Kidney (tissue), 14 donors: ENCODE measurements around the gene PADI3. TPM values are rescaled to one million over a fixed set of nuclear protein-coding genes. Genes with fewer than 3 reads are reported as not detected.

ENCODE experiments used
- DNase-seq, 5 donors: peaks; one replicate each; pipeline ENCODE4 v3.0.0-alpha.2; 2013 to 2020
- FAIRE-seq: peaks from 2 replicates; lab custom pipeline; 2012; peaks lifted over from hg19 to GRCh38; lab: Jason Lieb, UNC
- H3K27ac ChIP-seq, 2 donors: one replicate each; pipeline ENCODE4 v1.7.0; 2013; ENCODE audit warnings: low read depth in 2 of 2, low read length in 2 of 2, inconsistent platforms in 1 of 2
- H3K27me3 ChIP-seq: one replicate; pipeline ENCODE4 v1.7.1; 2013; ENCODE audit warnings: low read length, inconsistent platforms; ENCODE audit not compliant: control insufficient read depth, insufficient read depth
- H3K36me3 ChIP-seq, 3 donors: one replicate each; pipeline versions ENCODE4 v1.7.0 to v1.7.1; 2013; ENCODE audit warnings: low read length in 3 of 3, control low read depth in 1 of 3, inconsistent platforms in 1 of 3; ENCODE audit not compliant: insufficient read depth in 3 of 3, control insufficient read depth in 2 of 3
- H3K4me1 ChIP-seq, 3 donors: one replicate each; pipeline versions ENCODE4 v1.7.0 to v1.7.1; 2013; ENCODE audit warnings: low read length in 3 of 3, inconsistent platforms in 1 of 3, low read depth in 1 of 3; ENCODE audit not compliant: control insufficient read depth in 2 of 3, insufficient read depth in 2 of 3
- H3K4me3 ChIP-seq, 3 donors: one replicate each; pipeline versions ENCODE4 v1.7.0 to v1.8.1; 2013; ENCODE audit warnings: low read length in 3 of 3, control low read depth in 1 of 3, inconsistent platforms in 1 of 3
- H3K9ac ChIP-seq, 3 donors: one replicate each; pipeline versions ENCODE4 v1.7.0 to v1.7.1; 2013; ENCODE audit warnings: low read length in 3 of 3, control low read depth in 1 of 3, inconsistent platforms in 1 of 3
- H3K9me3 ChIP-seq, 3 donors: one replicate each; pipeline versions ENCODE4 v1.7.0 to v1.7.1; 2013; ENCODE audit warnings: low read length in 3 of 3, control low read depth in 1 of 3, inconsistent platforms in 1 of 3; ENCODE audit not compliant: control insufficient read depth in 2 of 3, insufficient read depth in 1 of 3
- CTCF ChIP-seq: IDR thresholded peaks from 3 replicates; pipeline ENCODE4 v1.5.1; 2012; ENCODE audit warnings: mild to moderate bottlenecking, moderate library complexity, borderline replicate concordance; ENCODE audit not compliant: insufficient read depth; ENCODE audit errors: extremely low read depth
- intact Hi-C: fragments of 100-400 bp; cut with DNase I; formaldehyde crosslinking; loops from one replicate; pipeline ENCODE4 v1.11.1; 2022
- polyA plus RNA-seq: library from polyadenylated mRNA; stranded (reverse); fragments of 350-450 nt; fragmentation: Illumina TruSeq; extraction: RNeasy Lipid Tissue Mini Kit (QIAGEN cat#74804); gene quantifications from one replicate; pipeline ENCODE4 v1.2.3, GENCODE V29; 2014; ENCODE audit warnings: low read depth, low replicate concordance; ENCODE audit not compliant: insufficient read depth
- total RNA-seq: library from RNA; stranded (reverse); fragmentation: NEBNext Ultra II Directional; extraction: Animal tissue kit (Norgen Biotek cat#: 25700); gene quantifications from one replicate; pipeline ENCODE4 v1.2.1, GENCODE V29; 2021
- donor health status: control.
- donor health status: control.
- donor health status: control.
- donor health status: control.
- donor health status: control.
- donor health status: DM: yes; HTN: yes; CAD: no.
- donor health status: Normal renal cell carcinoma (clear cell type).

PADI3 gene
- total and polyA plus RNA-seq, 2 donors from 2014 or later, result not detected

GRCh38 chr1:17278996-17279830, 30.3 kb downstream of the PADI3 start:
- TF ChIP-seq CTCF, result no peak

GRCh38 chr1:17280436-17280835, 31.5 kb downstream of the PADI3 start:
- Histone ChIP-seq H3K4me3 (no peak overlapping the region), H3K27me3 (no peaks in the 10 kb centered on the region), H3K36me3 (no peaks in the 10 kb centered on the region), H3K9me3 (no peaks in the 10 kb centered on the region), H3K27ac (no peak overlapping the region), H3K9ac (no peak overlapping the region), H3K4me1 (no peaks in the 10 kb centered on the region)
- intact Hi-C loops, result no loop called here
- no peak for TF ChIP-seq CTCF
- FAIRE-seq (no peak), DNase-seq (no peak)

More at GRCh38 chr1:17278996-17279830, 30.3 kb downstream of the PADI3 start:
- no peak overlapping the region for H3K9ac ChIP-seq
- no peaks in the 10 kb centered on the region for H3K4me1 ChIP-seq
- no peak overlapping the region for H3K4me3 ChIP-seq
- FAIRE-seq (no peak), DNase-seq (peak in 2 of 5 donors; percentile 26 to 28)
- no peak overlapping the region for H3K27ac ChIP-seq
- no peaks in the 10 kb centered on the region for H3K36me3 ChIP-seq
- intact Hi-C loops, result no loop called here
- no peaks in the 10 kb centered on the region for H3K27me3 ChIP-seq
- H3K9me3 ChIP-seq, result no peaks in the 10 kb centered on the region

DNA sequence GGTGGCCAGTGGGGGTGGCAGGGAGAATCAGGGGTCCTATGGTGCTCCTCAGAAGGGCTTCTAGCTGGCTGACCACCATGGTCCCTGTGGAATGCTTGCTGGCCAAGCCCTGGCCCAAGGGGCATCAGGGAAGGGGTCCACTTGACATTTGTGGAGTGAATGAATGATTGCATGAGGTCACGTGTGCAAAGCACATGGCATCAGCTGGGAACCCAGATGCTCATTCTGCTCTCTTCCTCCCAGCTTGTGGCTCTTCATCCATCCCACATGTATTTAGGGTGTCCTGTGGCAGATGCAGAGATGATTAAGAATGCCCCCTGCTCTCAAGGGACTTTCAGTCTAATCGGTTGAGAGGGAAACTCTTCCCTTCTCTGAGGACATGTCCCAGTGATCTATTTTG, 32.0 kb downstream of the PADI3 start:
- Histone ChIP-seq H3K36me3 (no peaks in the 10 kb centered on the region), H3K9me3 (no peaks in the 10 kb centered on the region), H3K9ac (no peak overlapping the region), H3K4me1 (no peaks in the 10 kb centered on the region), H3K27me3 (no peaks in the 10 kb centered on the region), H3K27ac (no peak overlapping the region), H3K4me3 (no peak overlapping the region)
- FAIRE-seq (no peak), DNase-seq (no peak)
- intact Hi-C loops, result no loop called here
- no peak for TF ChIP-seq CTCF
